C4-2B (cell line): ENCODE measurements around the gene FBXO24.

Experiments used
- H3K27ac ChIP-seq: fragments of 450-650 bp; 2 replicates; pipeline ENCODE4 v1.5.1; 2017
- CTCF ChIP-seq: fragments of 450-650 bp; conservative IDR thresholded peaks from 2 replicates; pipeline ENCODE4 v1.5.1; 2017; ENCODE audit warnings: mild to moderate bottlenecking
- ZFX ChIP-seq: fragments of 450-650 bp; IDR thresholded peaks from 2 replicates; pipeline ENCODE4 v1.6.1; 2017

Gene FBXO24

GRCh38 chr7:100626055-100626454 is 39.9 kb downstream of the FBXO24 start:
- no peak overlapping the region for H3K27ac ChIP-seq
- TF ChIP-seq CTCF, result no peak
- no peak for TF ChIP-seq ZFX

- peak overlapping the region; percentile 91 for H3K27ac ChIP-seq
- TF ChIP-seq CTCF (no peak), ZFX (no peak)
Observed at GRCh38 chr7:100626530-100627237, 40.6 kb downstream of the FBXO24 start.

DNA sequence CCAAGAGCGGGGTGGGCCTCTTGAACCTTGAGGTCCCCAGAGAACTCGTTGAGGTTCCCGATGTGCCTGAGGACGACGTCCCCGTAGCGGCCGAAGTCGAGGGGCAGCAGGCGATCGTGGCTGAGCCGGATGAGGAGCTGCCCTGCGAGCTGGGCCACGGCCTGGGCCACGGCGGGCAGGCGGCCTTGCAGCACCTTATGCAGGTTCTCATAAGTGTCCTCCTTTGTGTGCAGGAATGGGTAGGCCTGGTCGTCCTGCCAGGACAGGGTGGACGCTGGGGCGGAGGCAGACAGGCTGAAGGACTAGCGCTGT is 41.1 kb downstream of the FBXO24 start:
- peak overlapping the region; percentile 91 for H3K27ac ChIP-seq
- TF ChIP-seq ZFX, result no peak
- TF ChIP-seq CTCF, result no peak

- no peak; the same call in 1 of the 2 replicates for TF ChIP-seq CTCF
- TF ChIP-seq ZFX, result no peak
- H3K27ac ChIP-seq, result no peak overlapping the region
Observed at GRCh38 chr7:100629117-100629716, 43.1 kb downstream of the FBXO24 start.

DNA sequence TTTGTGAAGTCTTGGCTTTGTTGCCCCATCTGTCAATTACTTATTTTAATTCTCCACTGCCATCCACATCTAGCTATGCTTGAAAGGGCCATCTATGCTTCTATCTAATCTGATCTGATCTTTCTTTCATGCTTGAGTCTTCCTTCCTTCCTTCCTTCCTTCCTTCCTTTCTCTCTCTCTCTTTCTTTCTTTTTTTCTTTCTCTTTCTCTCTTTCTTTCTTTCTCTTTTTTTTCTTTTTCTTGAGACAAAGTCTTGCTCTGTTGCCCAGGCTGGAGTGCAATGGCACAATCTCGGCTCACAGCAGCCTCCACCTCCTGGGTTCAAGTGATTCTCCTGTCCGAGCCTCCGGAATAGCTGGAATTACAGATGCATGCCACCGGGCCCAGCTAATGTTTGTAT is 43.9 kb downstream of the FBXO24 start:
- TF ChIP-seq CTCF (no peak), ZFX (no peak)
- no peak overlapping the region for H3K27ac ChIP-seq

DNA sequence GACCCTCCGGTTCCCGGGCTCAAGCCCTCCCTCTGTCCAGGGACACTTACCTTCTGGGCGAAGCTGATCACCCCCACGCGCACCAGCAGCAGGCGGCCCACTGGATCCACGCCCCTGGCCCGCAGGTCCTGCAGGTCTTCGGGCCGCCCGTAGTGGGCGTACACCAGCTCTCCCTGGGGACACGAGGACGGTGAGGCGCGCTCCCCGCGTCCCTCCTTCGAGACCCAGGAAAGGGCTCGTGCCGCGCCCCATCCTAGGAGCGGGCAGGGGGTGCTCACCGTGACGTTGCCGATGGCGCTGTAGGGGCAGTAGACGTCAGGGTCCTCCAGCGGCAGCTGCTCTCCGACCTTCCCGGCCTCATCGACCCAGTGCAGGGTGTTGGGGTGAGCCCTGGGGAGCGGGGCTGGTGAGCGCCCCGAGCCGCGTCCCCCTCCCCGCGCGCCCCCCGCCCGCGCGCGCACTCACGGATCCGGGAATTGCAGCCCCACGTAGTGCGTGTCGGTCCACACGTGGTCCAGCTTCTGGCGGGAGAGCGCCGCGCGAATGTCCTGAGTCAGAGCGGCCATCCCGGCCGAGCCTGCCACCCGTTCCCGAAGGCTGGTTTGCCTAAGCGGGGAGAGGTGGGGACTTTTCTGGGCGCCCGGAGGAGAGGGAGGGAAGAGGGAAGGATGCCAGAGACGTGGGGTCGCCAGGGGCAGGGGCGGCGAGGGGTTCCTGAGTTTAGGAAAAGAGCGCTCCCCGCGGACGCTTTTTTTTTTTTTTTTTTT is 47.0 kb downstream of the FBXO24 start:
- peak; percentile 62 for TF ChIP-seq CTCF
- 0 out of 2 replicates have a peak, but pooled peaks have one; percentile 4 for TF ChIP-seq ZFX
- peak overlapping the region; percentile 89 for H3K27ac ChIP-seq

DNA sequence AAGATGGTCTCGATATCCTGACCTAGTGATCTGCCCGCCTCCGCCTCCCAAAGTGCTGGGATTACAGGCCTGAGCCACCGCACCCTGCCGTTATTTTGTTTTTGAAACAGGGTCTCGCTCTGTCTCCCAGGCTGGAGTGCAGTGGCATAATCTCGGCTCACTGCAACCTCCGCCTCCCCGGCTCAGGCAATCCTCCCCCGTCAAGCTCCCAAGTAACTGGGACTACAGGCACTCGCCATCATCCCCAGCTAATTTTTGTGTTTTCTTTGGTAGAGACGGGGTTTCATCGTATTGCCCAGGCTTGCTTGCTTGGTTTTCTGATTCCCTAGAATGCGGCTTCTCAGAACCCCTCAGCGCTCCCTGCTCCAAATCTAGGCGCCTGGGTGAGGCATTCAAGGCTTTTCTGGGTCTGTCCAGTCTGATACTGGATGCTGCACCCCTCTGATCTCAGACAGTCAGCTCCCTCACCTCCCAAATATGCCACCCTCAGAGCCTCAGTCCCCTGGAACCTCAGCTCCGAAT is 53.9 kb downstream of the FBXO24 start:
- no peak overlapping the region for H3K27ac ChIP-seq
- TF ChIP-seq ZFX (no peak), CTCF (no peak)
